C4-2B (cell line): ENCODE results near the gene LPAR2.
"Not testable (repeated sequence)": the region's sequence is repeated elsewhere in the genome, so short reads cannot be mapped to it uniquely, and the experiment has no call there.

Source experiments
- H3K27ac ChIP-seq: fragments of 450-650 bp; 2 replicates; pipeline ENCODE4 v1.5.1; 2017
- ZFX ChIP-seq: fragments of 450-650 bp; IDR thresholded peaks from 2 replicates; pipeline ENCODE4 v1.6.1; 2017
- TF ChIP-seq, protein P1 (sequence below): fragments of 450-650 bp; conservative IDR thresholded peaks from 2 replicates; pipeline ENCODE4 v1.5.1; 2017; ENCODE audit warnings: mild to moderate bottlenecking

The LPAR2 gene

GRCh38 chr19:19602136-19602712 lies 25.8 kb downstream of the LPAR2 start:
- H3K27ac ChIP-seq, result no peak overlapping the region
- TF ChIP-seq, protein P1, sequence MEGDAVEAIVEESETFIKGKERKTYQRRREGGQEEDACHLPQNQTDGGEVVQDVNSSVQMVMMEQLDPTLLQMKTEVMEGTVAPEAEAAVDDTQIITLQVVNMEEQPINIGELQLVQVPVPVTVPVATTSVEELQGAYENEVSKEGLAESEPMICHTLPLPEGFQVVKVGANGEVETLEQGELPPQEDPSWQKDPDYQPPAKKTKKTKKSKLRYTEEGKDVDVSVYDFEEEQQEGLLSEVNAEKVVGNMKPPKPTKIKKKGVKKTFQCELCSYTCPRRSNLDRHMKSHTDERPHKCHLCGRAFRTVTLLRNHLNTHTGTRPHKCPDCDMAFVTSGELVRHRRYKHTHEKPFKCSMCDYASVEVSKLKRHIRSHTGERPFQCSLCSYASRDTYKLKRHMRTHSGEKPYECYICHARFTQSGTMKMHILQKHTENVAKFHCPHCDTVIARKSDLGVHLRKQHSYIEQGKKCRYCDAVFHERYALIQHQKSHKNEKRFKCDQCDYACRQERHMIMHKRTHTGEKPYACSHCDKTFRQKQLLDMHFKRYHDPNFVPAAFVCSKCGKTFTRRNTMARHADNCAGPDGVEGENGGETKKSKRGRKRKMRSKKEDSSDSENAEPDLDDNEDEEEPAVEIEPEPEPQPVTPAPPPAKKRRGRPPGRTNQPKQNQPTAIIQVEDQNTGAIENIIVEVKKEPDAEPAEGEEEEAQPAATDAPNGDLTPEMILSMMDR, result no peak

GRCh38 chr19:19600793-19601330 lies 27.2 kb downstream of the LPAR2 start:
- H3K27ac ChIP-seq, result no peak overlapping the region
- TF ChIP-seq, protein P1, result no peak
- no peak for TF ChIP-seq ZFX

DNA sequence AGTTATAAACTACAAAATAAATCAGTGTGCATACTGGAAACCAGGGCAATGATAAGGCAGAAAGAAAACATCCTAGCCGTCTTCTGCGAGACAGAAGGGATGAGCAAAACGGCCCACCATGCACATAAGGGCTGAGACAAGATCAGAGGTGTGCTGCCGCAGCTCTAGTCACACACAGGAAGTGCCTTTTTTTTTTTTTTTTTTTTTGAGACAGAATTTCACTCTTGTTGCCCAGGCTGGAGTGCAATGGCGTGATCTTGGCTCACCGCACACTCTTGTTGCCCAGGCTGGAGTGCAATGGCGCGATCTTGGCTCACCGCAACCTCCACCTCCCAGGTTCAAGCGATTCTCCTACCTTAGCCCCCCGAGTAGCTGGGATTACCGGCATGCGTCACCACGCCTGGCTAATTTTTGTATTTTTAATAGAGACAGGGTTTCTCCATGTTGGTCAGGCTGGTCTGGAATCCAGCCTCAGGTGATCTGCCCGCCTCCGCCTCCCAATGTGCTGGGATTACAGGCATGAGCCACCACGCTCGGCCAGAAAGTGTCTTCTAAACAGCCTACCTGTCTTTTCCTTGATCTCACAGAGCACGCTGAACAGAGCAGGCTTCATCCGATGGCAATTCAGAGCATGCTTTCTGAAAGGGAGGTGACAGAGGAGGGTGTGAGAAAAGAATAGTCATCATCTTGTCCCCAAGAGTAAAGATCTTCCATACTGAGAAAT lies 29.1 kb downstream of the LPAR2 start:
- H3K27ac ChIP-seq, result not testable (repeated sequence)

DNA sequence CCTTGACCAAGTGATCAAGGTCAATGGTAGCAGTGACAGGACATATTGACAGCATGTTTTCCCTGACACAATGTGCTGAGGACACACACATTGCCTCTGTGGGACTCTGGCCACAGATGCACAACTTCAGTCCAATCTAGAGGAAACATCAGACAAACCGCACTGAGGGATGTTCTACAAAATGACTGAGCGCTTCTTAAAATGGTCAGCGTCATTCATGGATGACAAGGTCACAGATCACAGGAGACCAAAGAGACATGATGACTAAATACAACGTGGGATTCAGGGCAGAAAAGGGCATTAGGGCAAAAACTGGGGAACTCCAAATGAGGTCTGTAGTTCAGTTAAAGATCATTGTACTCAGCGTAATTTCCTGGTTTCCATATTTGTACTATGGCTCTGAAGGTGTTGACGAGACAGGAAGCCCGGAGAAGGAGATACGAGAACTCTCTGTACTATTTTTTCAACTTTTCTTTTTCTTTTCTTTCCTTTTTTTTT lies 30.2 kb downstream of the LPAR2 start:
- no peak overlapping the region for H3K27ac ChIP-seq
- TF ChIP-seq ZFX, result no peak
- TF ChIP-seq, protein P1, result no peak

GRCh38 chr19:19595171-19595701 lies 32.8 kb downstream of the LPAR2 start:
- TF ChIP-seq, protein P1, result no peak
- no peak for TF ChIP-seq ZFX
- peak overlapping the region; percentile 39 for H3K27ac ChIP-seq

GRCh38 chr19:19594381-19594780 lies 33.6 kb downstream of the LPAR2 start:
- TF ChIP-seq ZFX, result no peak
- TF ChIP-seq, protein P1, result no peak
- peak overlapping the region; percentile 39; the same call in 1 of the 2 replicates for H3K27ac ChIP-seq

GRCh38 chr19:19592690-19593089 lies 35.3 kb downstream of the LPAR2 start:
- TF ChIP-seq, protein P1, result no peak
- TF ChIP-seq ZFX, result no peak
- H3K27ac ChIP-seq, result no peak overlapping the region
